Panc1 (cell line): Measurements from ENCODE around the gene NOP14. TPM values are rescaled to one million over a fixed set of nuclear protein-coding genes. Genes with fewer than 3 reads are reported as not detected.

Source experiments
- ATAC-seq: fragments of 200-7000 bp; cut with Tn5 transposase; 2 replicates; pipeline ENCODE4 v1.9.1; 2020; ENCODE audit warnings: mild to moderate bottlenecking, moderate library complexity
- BruUV-seq: library from RNA; stranded (reverse); fragments of 400-500 nt; replicated peaks from 2 replicates; lab custom pipeline; 2021; lab: Mats Ljungman, UMichigan
- CTCF ChIA-PET: fragments of 300-600 bp; sonication (Branson Sonifier 250); formaldehyde crosslinking; loops from one replicate; lab custom pipeline; 2022; ENCODE audit warnings: antibody characterized with exemption; lab: Charles Lee
- POLR2A ChIA-PET: fragments of 300-600 bp; sonication (Branson Sonifier 250); formaldehyde crosslinking; loops from one replicate; lab custom pipeline; 2022; ENCODE audit warnings: antibody characterized with exemption; lab: Charles Lee
- DNase-seq: peaks from one replicate; pipeline ENCODE4 v3.0.0-alpha.2; 2010; ENCODE audit warnings: low read depth, low spot score
- H3K27ac ChIP-seq: 2 replicates; pipeline ENCODE4 v1.5.1; 2011; ENCODE audit warnings: mild to moderate bottlenecking, low read length, inconsistent platforms
- H3K27me3 ChIP-seq: fragments of 200-500 bp; sonication (Bioruptor generic); 2 replicates; pipeline ENCODE4 v1.6.0; 2014; ENCODE audit warnings: low read length, inconsistent platforms; ENCODE audit not compliant: control insufficient read depth, insufficient read depth
- H3K36me3 ChIP-seq: fragments of 200-500 bp; sonication (Bioruptor generic); 2 replicates; pipeline ENCODE4 v1.5.1; 2014; ENCODE audit warnings: inconsistent platforms, mild to moderate bottlenecking, low read length, moderate library complexity; ENCODE audit not compliant: control insufficient read depth, insufficient read depth
- H3K4me1 ChIP-seq: 2 replicates; pipeline ENCODE4 v1.5.1; 2011; ENCODE audit warnings: inconsistent platforms, mild to moderate bottlenecking, low read length, moderate library complexity; ENCODE audit not compliant: control insufficient read depth, insufficient read depth
- H3K4me3 ChIP-seq, 2 experiments: 2 replicates each; pipeline ENCODE4 v1.5.1; 2011 to 2012; ENCODE audit warnings: low read depth in 2 of 2, low read length in 2 of 2, mild to moderate bottlenecking in 2 of 2, inconsistent platforms in 1 of 2, moderate library complexity in 1 of 2
- H3K9me3 ChIP-seq: fragments of 200-500 bp; sonication (Bioruptor generic); 2 replicates; pipeline ENCODE4 v1.5.1; 2014; ENCODE audit warnings: low read depth, mild to moderate bottlenecking, inconsistent platforms, low read length, moderate library complexity; ENCODE audit not compliant: control insufficient read depth, insufficient read depth
- POLR2AphosphoS5 ChIP-seq: IDR thresholded peaks from 2 replicates; pipeline ENCODE4 v1.6.1; 2012; ENCODE audit warnings: mild to moderate bottlenecking, low read depth, low read length, moderate library complexity
- SIN3A ChIP-seq: IDR thresholded peaks from 2 replicates; pipeline ENCODE4 v1.6.1; 2012; ENCODE audit warnings: low read depth, mild to moderate bottlenecking, low read length, moderate library complexity, borderline replicate concordance; ENCODE audit not compliant: insufficient read depth
- TCF7L2 ChIP-seq: IDR thresholded peaks from 2 replicates; pipeline ENCODE4 v1.6.1; 2011; ENCODE audit warnings: mild to moderate bottlenecking, low read depth, low read length, inconsistent platforms
- in situ Hi-C: cut with HindIII; loops from 2 replicates; pipeline ENCODE4 v1.10.0; 2016; ENCODE audit warnings: low sequenced_read_pairs, low pct_unique_long_range_greater_than_20kb
- intact Hi-C: fragments of 100-400 bp; cut with micrococcal nuclease; formaldehyde crosslinking; loops from one replicate; pipeline ENCODE4 v1.10.0; 2022; ENCODE audit not compliant: unreplicated experiment
- total RNA-seq: library from RNA; stranded (reverse); gene quantifications from one replicate; pipeline ENCODE4 v1.2.1, GENCODE V29; 2021; ENCODE audit not compliant: unreplicated experiment
- TF ChIP-seq, protein P1 (sequence below): fragments of 450-650 bp; IDR thresholded peaks from 2 replicates; pipeline ENCODE4 v1.5.1; 2017; ENCODE audit warnings: mild to moderate bottlenecking
- TF ChIP-seq, protein P2 (sequence below), 2 experiments: IDR thresholded peaks; 2 replicates each; pipeline ENCODE4 v1.6.1; 2011 to 2012; ENCODE audit warnings: low read depth in 2 of 2, control low read depth in 1 of 2, low read length in 1 of 2, mild to moderate bottlenecking in 1 of 2, moderate library complexity in 1 of 2; ENCODE audit not compliant: insufficient read depth in 1 of 2

Gene NOP14
- total RNA-seq, 1 experiment from 2014 or later: 32.9 TPM

GRCh38 chr4:2948895-2949781 lies 14.1 kb downstream of the NOP14 start:
- Histone ChIP-seq H3K27ac (no peak overlapping the region), H3K9me3 (no peaks in the 10 kb centered on the region), H3K36me3 (peaks cover 17% of the 10 kb centered on the region), H3K4me3 (no peak overlapping the region), H3K27me3 (no peaks in the 10 kb centered on the region), H3K4me1 (no peaks in the 10 kb centered on the region)
- TF ChIP-seq TCF7L2 (no peak), SIN3A (no peak), POLR2AphosphoS5 (no peak)
- TF ChIP-seq, protein P1, sequence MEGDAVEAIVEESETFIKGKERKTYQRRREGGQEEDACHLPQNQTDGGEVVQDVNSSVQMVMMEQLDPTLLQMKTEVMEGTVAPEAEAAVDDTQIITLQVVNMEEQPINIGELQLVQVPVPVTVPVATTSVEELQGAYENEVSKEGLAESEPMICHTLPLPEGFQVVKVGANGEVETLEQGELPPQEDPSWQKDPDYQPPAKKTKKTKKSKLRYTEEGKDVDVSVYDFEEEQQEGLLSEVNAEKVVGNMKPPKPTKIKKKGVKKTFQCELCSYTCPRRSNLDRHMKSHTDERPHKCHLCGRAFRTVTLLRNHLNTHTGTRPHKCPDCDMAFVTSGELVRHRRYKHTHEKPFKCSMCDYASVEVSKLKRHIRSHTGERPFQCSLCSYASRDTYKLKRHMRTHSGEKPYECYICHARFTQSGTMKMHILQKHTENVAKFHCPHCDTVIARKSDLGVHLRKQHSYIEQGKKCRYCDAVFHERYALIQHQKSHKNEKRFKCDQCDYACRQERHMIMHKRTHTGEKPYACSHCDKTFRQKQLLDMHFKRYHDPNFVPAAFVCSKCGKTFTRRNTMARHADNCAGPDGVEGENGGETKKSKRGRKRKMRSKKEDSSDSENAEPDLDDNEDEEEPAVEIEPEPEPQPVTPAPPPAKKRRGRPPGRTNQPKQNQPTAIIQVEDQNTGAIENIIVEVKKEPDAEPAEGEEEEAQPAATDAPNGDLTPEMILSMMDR: no peak
- TF ChIP-seq, protein P2, sequence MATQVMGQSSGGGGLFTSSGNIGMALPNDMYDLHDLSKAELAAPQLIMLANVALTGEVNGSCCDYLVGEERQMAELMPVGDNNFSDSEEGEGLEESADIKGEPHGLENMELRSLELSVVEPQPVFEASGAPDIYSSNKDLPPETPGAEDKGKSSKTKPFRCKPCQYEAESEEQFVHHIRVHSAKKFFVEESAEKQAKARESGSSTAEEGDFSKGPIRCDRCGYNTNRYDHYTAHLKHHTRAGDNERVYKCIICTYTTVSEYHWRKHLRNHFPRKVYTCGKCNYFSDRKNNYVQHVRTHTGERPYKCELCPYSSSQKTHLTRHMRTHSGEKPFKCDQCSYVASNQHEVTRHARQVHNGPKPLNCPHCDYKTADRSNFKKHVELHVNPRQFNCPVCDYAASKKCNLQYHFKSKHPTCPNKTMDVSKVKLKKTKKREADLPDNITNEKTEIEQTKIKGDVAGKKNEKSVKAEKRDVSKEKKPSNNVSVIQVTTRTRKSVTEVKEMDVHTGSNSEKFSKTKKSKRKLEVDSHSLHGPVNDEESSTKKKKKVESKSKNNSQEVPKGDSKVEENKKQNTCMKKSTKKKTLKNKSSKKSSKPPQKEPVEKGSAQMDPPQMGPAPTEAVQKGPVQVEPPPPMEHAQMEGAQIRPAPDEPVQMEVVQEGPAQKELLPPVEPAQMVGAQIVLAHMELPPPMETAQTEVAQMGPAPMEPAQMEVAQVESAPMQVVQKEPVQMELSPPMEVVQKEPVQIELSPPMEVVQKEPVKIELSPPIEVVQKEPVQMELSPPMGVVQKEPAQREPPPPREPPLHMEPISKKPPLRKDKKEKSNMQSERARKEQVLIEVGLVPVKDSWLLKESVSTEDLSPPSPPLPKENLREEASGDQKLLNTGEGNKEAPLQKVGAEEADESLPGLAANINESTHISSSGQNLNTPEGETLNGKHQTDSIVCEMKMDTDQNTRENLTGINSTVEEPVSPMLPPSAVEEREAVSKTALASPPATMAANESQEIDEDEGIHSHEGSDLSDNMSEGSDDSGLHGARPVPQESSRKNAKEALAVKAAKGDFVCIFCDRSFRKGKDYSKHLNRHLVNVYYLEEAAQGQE (IDR thresholded peaks at IDR 0.05; ENCODE audit: insufficient read depth in 1 of 2, low read depth in 2 of 2, low read length in 1 of 2): no peak
- DNase-seq: no peak
- intact Hi-C loops (no loop called here), in situ Hi-C loops (no loop called here)
- ChIA-PET POLR2A (no interaction called here), CTCF (interaction anchor here (0.6 to 1.0 kb wide), 2 partner anchors 89 to 136 kb away, joined by 6 to 8 read pairs; no protein-coding TSS in a partner anchor)
- no TSS peak for BruUV-seq
- ATAC-seq: peak; percentile 88

DNA sequence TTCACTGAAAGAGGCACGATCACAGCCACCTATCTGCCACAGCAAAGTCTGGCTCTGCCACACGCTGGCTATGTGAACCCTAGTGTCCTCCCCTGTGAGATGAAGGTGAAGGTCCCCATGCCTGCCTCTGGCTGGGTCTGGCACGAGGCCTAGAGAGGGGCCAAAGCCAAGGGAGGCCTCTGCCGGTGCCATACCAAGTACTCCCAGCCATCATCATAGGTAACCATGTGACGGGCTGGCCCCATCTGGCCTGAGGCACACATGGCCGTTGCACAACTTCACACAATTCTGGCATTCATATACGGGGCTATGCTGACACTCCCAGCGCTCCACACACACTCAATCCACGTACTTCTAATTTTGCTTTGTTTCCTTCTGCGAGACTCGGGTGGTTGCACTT lies 15.3 kb downstream of the NOP14 start:
- ATAC-seq: no peak
- intact Hi-C loops: no loop called here
- TF ChIP-seq, protein P1: no peak
- TF ChIP-seq POLR2AphosphoS5 (no peak), TCF7L2 (no peak), SIN3A (no peak)
- TF ChIP-seq, protein P2 (IDR thresholded peaks at IDR 0.05; ENCODE audit: insufficient read depth in 1 of 2, low read depth in 2 of 2, low read length in 1 of 2): no peak
- H3K4me3 ChIP-seq: no peak overlapping the region
- peaks cover 17% of the 10 kb centered on the region for H3K36me3 ChIP-seq
- H3K27ac ChIP-seq: no peak overlapping the region
- BruUV-seq: no TSS peak
- in situ Hi-C loops: no loop called here
- H3K27me3 ChIP-seq: no peaks in the 10 kb centered on the region
- H3K9me3 ChIP-seq: no peaks in the 10 kb centered on the region
- ChIA-PET POLR2A (no interaction called here), CTCF (no interaction called here)
- no peak for DNase-seq
- no peaks in the 10 kb centered on the region for H3K4me1 ChIP-seq
